Measurements from ENCODE around the gene PHYKPL.

DNA sequence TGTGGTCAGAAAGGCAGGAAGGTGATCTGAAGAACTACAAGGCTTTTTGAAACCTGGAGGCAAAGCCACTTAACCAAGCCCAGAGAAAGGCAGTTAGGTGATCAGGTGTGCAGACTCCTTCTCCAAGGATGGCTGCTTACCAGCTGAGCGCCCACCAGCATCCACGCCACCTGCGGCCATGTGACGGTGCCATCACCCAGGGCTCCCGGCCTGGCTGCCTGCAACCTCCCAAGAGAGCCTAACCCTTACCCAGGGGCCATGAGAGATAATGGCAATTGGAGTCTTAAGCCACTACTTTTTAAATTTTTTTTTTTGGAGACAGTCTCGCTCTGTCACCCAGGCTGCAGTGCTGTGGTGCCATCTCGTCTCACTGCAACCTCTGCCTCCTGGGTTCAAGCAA is 33.1 kb upstream of the PHYKPL start:
- TF ChIP-seq EZH2 (IDR thresholded peaks at IDR 0.05; ENCODE audit: low read length, missing control alignments), result no peak
- TF ChIP-seq, protein P1, sequence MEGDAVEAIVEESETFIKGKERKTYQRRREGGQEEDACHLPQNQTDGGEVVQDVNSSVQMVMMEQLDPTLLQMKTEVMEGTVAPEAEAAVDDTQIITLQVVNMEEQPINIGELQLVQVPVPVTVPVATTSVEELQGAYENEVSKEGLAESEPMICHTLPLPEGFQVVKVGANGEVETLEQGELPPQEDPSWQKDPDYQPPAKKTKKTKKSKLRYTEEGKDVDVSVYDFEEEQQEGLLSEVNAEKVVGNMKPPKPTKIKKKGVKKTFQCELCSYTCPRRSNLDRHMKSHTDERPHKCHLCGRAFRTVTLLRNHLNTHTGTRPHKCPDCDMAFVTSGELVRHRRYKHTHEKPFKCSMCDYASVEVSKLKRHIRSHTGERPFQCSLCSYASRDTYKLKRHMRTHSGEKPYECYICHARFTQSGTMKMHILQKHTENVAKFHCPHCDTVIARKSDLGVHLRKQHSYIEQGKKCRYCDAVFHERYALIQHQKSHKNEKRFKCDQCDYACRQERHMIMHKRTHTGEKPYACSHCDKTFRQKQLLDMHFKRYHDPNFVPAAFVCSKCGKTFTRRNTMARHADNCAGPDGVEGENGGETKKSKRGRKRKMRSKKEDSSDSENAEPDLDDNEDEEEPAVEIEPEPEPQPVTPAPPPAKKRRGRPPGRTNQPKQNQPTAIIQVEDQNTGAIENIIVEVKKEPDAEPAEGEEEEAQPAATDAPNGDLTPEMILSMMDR (conservative IDR thresholded peaks at IDR 0.05 in 1 of 2, IDR thresholded peaks at IDR 0.05 in 1 of 2; ENCODE audit: low read depth in 1 of 2, low read length in 2 of 2), result no peak
